BJ (cell line): ENCODE measurements around the gene DOCK10. TPM values are rescaled to one million over a fixed set of nuclear protein-coding genes. Genes with fewer than 3 reads are reported as not detected.

Experiments
- CTCF ChIA-PET: fragments of 350-600 bp; formaldehyde crosslinking; extraction: SDS; loops from one replicate; lab custom pipeline; 2021; ENCODE audit warnings: antibody characterized with exemption, inconsistent platforms; lab: Yijun Ruan, JAX
- POLR2A ChIA-PET: fragments of 300-600 bp; sonication (Branson Sonifier 250); formaldehyde crosslinking; extraction: SDS; loops from one replicate; lab custom pipeline; 2021; ENCODE audit warnings: antibody characterized with exemption; lab: Charles Lee
- DNase-seq: peaks from one replicate; pipeline ENCODE4 v3.0.0-alpha.2; 2011; ENCODE audit warnings: low read depth
- H3K27me3 ChIP-seq: 2 replicates; pipeline ENCODE4 v1.6.0; 2011; ENCODE audit warnings: low read length; ENCODE audit not compliant: control insufficient read depth, insufficient read depth
- H3K36me3 ChIP-seq: 2 replicates; pipeline ENCODE4 v1.5.1; 2011; ENCODE audit warnings: low read length; ENCODE audit not compliant: control insufficient read depth, insufficient read depth
- H3K4me3 ChIP-seq: 2 replicates; pipeline ENCODE4 v1.5.1; 2011; ENCODE audit warnings: low read depth, mild to moderate bottlenecking, control low read depth, low read length
- CTCF ChIP-seq: IDR thresholded peaks from 2 replicates; pipeline ENCODE4 v1.5.1; 2011; ENCODE audit warnings: low read depth, mild to moderate bottlenecking, control low read depth, inconsistent platforms, low read length, moderate library complexity; ENCODE audit not compliant: insufficient read depth
- polyA plus RNA-seq: library from polyadenylated mRNA; depleted of rRNA; stranded (reverse); fragments of >200 nt; gene quantifications from 2 replicates; pipeline ENCODE4 v1.2.3, GENCODE V29; 2011

Gene DOCK10
- polyA plus RNA-seq, 1 experiment, result 62.7 TPM

DNA sequence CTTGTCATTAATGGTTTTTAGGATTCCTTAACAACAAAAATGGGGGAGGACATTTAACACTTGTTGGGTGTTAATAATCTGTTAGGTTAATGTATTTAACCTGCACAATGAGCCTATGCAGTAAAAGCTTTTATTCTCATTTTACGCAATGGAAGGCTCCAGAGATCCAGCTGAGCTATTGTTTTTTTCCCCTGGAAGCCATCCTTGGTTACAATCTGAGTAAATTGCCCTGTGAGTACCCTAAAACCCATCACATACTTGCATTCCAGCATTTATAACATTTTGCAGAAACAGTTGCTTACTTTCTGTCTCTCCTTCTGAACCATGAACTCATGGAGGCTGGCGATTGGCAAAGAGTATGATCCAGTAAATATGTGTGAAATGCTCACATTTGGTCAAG, 30.2 kb upstream of the DOCK10 start:
- TF ChIP-seq CTCF, result no peak
- H3K4me3 ChIP-seq, result no peak overlapping the region
- H3K36me3 ChIP-seq, result no peaks in the 10 kb centered on the region
- ChIA-PET POLR2A (no interaction called here), CTCF (no interaction called here)
- no peaks in the 10 kb centered on the region for H3K27me3 ChIP-seq
- no peak for DNase-seq

- H3K4me3 ChIP-seq, result no peak overlapping the region
- no peak for TF ChIP-seq CTCF
- no peak for DNase-seq
- no peaks in the 10 kb centered on the region for H3K36me3 ChIP-seq
- ChIA-PET CTCF (no interaction called here), POLR2A (no interaction called here)
- no peaks in the 10 kb centered on the region for H3K27me3 ChIP-seq
Observed at GRCh38 chr2:225070811-225071210, 28.5 kb upstream of the DOCK10 start.

DNA sequence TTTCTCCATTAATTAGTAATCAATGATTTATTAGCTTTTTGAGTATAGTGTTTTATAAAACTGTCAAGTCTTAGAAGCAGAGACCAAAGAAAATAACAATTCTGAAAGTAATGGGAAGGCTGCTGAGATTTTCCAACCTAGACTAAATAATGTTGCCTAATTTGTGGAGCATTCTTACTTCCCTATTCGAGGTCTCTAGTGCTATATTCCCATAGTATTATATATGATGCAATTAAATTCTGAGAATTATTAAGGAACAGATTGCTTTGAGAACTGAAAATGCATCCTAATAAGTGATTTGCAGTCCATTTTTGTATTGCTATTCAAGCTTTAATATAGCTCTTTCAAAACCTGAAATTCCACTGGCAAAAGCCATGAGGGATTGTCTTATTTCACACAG, 27.7 kb upstream of the DOCK10 start:
- Histone ChIP-seq H3K4me3 (no peak overlapping the region), H3K36me3 (no peaks in the 10 kb centered on the region), H3K27me3 (no peaks in the 10 kb centered on the region)
- no peak for TF ChIP-seq CTCF
- ChIA-PET POLR2A (no interaction called here), CTCF (no interaction called here)
- no peak for DNase-seq

DNA sequence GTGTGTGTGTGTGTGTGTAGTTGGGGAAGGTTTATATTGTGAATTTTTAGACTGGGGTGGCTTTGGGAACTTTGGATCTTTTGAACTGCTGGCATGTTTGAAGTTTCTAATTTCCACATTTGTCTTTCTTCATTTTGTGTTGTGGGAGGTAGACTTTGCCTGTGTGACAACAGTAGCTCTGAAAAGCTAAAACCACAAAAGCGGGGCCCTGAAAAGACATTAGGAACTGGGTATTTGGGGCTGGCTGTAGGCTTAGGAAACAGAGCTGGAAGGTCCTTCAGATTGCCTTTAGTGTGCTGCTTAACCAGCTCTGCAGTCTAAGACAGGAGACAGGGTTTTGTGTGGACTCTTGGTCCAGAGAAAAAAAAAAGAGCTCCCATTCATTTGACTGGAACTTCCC, 27.2 kb upstream of the DOCK10 start:
- CTCF ChIA-PET, result no interaction called here
- TF ChIP-seq CTCF, result no peak

GRCh38 chr2:225065882-225066281, 23.6 kb upstream of the DOCK10 start:
- no peaks in the 10 kb centered on the region for H3K36me3 ChIP-seq
- H3K27me3 ChIP-seq, result no peaks in the 10 kb centered on the region
- no peak for TF ChIP-seq CTCF
- H3K4me3 ChIP-seq, result no peak overlapping the region
- ChIA-PET CTCF (interaction anchor here (0.6 to 0.9 kb wide), 2 partner anchors 10 to 415 kb away, joined by 3 read pairs; no protein-coding TSS in a partner anchor), POLR2A (no interaction called here)
- DNase-seq, result no peak

More for the DNA sequence above, 27.2 kb upstream of the DOCK10 start:
- H3K27me3 ChIP-seq, result no peaks in the 10 kb centered on the region
- POLR2A ChIA-PET, result no interaction called here
- no peaks in the 10 kb centered on the region for H3K36me3 ChIP-seq
- no peak for DNase-seq
- no peak overlapping the region for H3K4me3 ChIP-seq
